HG02870 (cell line): Measurements from ENCODE around the gene NELFA.

ENCODE experiments used
- ATAC-seq: cut with Tn5 transposase; IDR thresholded peaks from one replicate; pipeline ENCODE4 v1.9.1; 2021; ENCODE audit warnings: mild to moderate bottlenecking, moderate library complexity; ENCODE audit not compliant: unreplicated experiment

Gene NELFA

DNA sequence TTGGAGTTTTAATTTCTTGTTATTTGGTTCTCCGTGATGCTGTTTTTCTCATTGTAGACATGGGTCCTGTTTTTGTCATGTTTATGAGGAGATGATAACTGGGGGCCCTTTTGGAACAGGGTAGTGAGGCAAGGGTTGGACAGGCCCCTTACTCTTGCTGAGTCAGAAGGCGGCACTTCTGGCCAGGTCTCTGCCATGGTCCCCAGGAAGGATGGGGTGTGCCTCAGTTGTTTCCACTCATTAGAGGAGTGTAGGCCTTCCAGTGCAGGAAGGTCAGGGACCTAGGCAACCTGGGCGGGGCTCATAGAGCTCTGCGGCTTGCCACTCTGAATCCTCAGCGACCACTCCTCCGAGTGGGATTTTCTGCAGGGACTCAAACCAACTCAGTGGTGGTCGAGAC is 68.2 kb downstream of the NELFA start:
- ATAC-seq: no peak

GRCh38 chr4:1939664-1940509 is 68.9 kb downstream of the NELFA start:
- no peak for ATAC-seq

- no peak for ATAC-seq
These were observed 70.7 kb downstream of the NELFA start for GRCh38 chr4:1938027-1938426.

DNA sequence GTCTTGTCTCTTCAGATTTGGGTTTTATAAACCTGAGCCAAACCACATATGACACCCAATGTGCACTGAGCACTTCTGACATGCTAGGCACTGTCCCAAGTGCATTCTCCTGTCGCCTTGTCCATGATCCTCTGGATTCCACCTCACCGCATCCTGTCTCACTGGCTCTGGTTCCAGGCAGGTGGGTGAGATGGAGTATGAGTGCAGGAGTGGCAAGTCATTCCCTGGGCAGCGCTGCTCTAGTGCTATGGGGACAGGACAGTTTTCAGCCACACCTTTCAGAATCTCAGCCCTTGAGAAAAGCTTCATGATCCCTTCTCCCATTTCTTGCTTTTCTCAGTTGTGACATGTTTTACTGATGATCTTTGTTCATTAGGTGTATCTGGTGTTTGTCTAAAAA is 71.2 kb downstream of the NELFA start:
- no peak for ATAC-seq

- ATAC-seq: no peak
These were observed 75.1 kb downstream of the NELFA start for GRCh38 chr4:1933700-1934099.

DNA sequence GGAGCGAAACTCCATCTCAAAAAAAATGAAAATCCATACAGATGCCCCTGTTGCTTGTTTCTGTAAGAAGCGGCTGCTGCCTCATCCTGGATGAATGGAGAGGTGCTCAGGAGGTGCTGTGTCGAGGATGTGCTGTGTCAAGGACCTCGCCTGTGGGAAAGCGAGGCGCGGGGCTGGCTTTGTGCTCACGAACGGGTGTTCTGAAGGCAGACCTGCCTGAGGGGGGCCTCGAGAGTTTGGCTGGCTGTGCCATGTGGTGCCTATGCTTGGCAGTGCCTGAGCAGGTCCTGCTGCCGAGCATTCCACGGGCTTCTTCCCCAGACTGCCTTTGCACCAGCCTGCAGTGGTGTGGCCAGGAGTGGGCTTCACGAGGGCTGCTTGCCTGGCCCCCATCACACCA is 76.0 kb downstream of the NELFA start:
- no peak for ATAC-seq
